Keratinocyte (primary cell): ENCODE data around the gene CASP8. TPM values are rescaled to one million over a fixed set of nuclear protein-coding genes. Genes with fewer than 3 reads are reported as not detected.

Experiments used
- DNase-seq: peaks from one replicate; pipeline ENCODE4 v3.0.0-alpha.2; 2011; ENCODE audit warnings: low read depth, missing footprints, low spot score
- FAIRE-seq: peaks from 2 replicates; lab custom pipeline; 2011; peaks lifted over from hg19 to GRCh38; lab: Jason Lieb, UNC
- H2AFZ ChIP-seq: 2 replicates; pipeline ENCODE4 v1.6.0; 2012; ENCODE audit warnings: low read length, control low read depth, inconsistent platforms; ENCODE audit not compliant: control insufficient read depth
- H3K27ac ChIP-seq: 2 replicates; pipeline ENCODE4 v1.5.1; 2011; ENCODE audit warnings: low read length; ENCODE audit not compliant: control insufficient read depth, insufficient read depth
- H3K27me3 ChIP-seq: 3 replicates; pipeline ENCODE4 v1.6.0; 2011; ENCODE audit warnings: low read length; ENCODE audit not compliant: control insufficient read depth, insufficient read depth; ENCODE audit errors: extremely low read depth
- H3K36me3 ChIP-seq, 2 experiments: 2 replicates in 1 of 2; 3 replicates in 1 of 2; pipeline ENCODE4 v1.5.1; 2011; ENCODE audit warnings: low read length in 2 of 2, mild to moderate bottlenecking in 1 of 2; ENCODE audit not compliant: control insufficient read depth in 2 of 2, insufficient read depth in 2 of 2; ENCODE audit errors: extremely low read depth in 1 of 2
- H3K4me1 ChIP-seq: 3 replicates; pipeline ENCODE4 v1.5.1; 2011; ENCODE audit warnings: low read length; ENCODE audit not compliant: control insufficient read depth, insufficient read depth; ENCODE audit errors: extremely low read depth
- H3K4me2 ChIP-seq: 3 replicates; pipeline ENCODE4 v1.6.0; 2011; ENCODE audit warnings: low read depth, low read length; ENCODE audit not compliant: control insufficient read depth, insufficient read depth; ENCODE audit errors: extremely low read depth
- H3K4me3 ChIP-seq, 3 experiments: fragments of 200-600 bp in 1 of 3; sonication (generic) in 1 of 3; 2 replicates in 2 of 3; 3 replicates in 1 of 3; pipeline ENCODE4 v1.5.1; 2011 to 2016; ENCODE audit warnings: low read length in 3 of 3, mild to moderate bottlenecking in 3 of 3, control low read depth in 2 of 3, inconsistent platforms in 1 of 3, low read depth in 1 of 3, mixed read lengths in 1 of 3, mixed run types in 1 of 3, moderate library complexity in 1 of 3; ENCODE audit not compliant: control insufficient read depth in 2 of 3, insufficient read depth in 2 of 3; ENCODE audit errors: extremely low read depth in 1 of 3
- H3K79me2 ChIP-seq: 2 replicates; pipeline ENCODE4 v1.6.0; 2012; ENCODE audit warnings: low read length; ENCODE audit not compliant: control insufficient read depth, insufficient read depth
- H3K9ac ChIP-seq: 3 replicates; pipeline ENCODE4 v1.6.0; 2011; ENCODE audit warnings: low read length; ENCODE audit not compliant: control insufficient read depth, insufficient read depth; ENCODE audit errors: extremely low read depth
- H3K9me1 ChIP-seq: 3 replicates; pipeline ENCODE4 v1.6.0; 2011; ENCODE audit warnings: low read length; ENCODE audit not compliant: control insufficient read depth, insufficient read depth; ENCODE audit errors: extremely low read depth
- H3K9me3 ChIP-seq: 2 replicates; pipeline ENCODE4 v1.5.1; 2012; ENCODE audit warnings: low read depth, low read length; ENCODE audit not compliant: control insufficient read depth
- H4K20me1 ChIP-seq: 3 replicates; pipeline ENCODE4 v1.6.0; 2011; ENCODE audit warnings: low read length; ENCODE audit not compliant: control insufficient read depth, insufficient read depth; ENCODE audit errors: extremely low read depth
- CTCF ChIP-seq, 3 experiments: IDR thresholded peaks in 1 of 3; conservative IDR thresholded peaks in 1 of 3; optimal IDR thresholded peaks in 1 of 3; 2 replicates in 2 of 3; 3 replicates in 1 of 3; pipeline versions ENCODE3 to v1.5.1; 2011; ENCODE audit warnings: low read length in 3 of 3, mild to moderate bottlenecking in 3 of 3, moderate library complexity in 2 of 3, control low read depth in 1 of 3, inconsistent platforms in 1 of 3; ENCODE audit not compliant: insufficient read depth in 2 of 3; ENCODE audit errors: extremely low read depth in 1 of 3
- EZH2 ChIP-seq: IDR thresholded peaks from one replicate; pipeline ENCODE4 v1.6.1; 2012; ENCODE audit warnings: inconsistent platforms, mild to moderate bottlenecking, low read length, moderate library complexity
- dilution Hi-C: fragments of 300-500 bp; cut with MboI; formaldehyde crosslinking; loops from one replicate; pipeline ENCODE4 v1.7.0; 2020; ENCODE audit warnings: low sequenced_read_pairs; ENCODE audit not compliant: extremely low pct_ligation_motif_present
- polyA plus RNA-seq, 5 experiments: library from polyadenylated mRNA; depleted of rRNA in 3 of 5; stranded (reverse) in 3 of 5; stranded (forward) in 1 of 5; unstranded in 1 of 5; fragments of >200 nt; gene quantifications; 1 replicate in 1 of 5; 2 replicates in 3 of 5; 3 replicates in 1 of 5; pipeline versions ENCODE4 v1.2.1 to v1.2.3, GENCODE V29; 2011 to 2012; ENCODE audit warnings: missing spikeins in 2 of 5, low read depth in 1 of 5, low replicate concordance in 1 of 5

The CASP8 gene
- polyA plus RNA-seq, 1 donor (not counting 4 experiments of a cell fraction or from before 2014, with no cell fraction given): 27.0 TPM

- Histone ChIP-seq H3K36me3 (no peaks in the 10 kb centered on the region), H3K9ac (no peak overlapping the region), H3K4me2 (no peak overlapping the region), H2AFZ (no peak overlapping the region), H3K4me1 (peaks cover 4% of the 10 kb centered on the region), H4K20me1 (no peaks in the 10 kb centered on the region), H3K9me3 (no peaks in the 10 kb centered on the region), H3K9me1 (no peaks in the 10 kb centered on the region), H3K4me3 (no peak overlapping the region), H3K79me2 (no peaks in the 10 kb centered on the region), H3K27ac (no peak overlapping the region), H3K27me3 (no peaks in the 10 kb centered on the region)
- FAIRE-seq (no peak), DNase-seq (no peak)
- TF ChIP-seq EZH2: no peak
- TF ChIP-seq CTCF (optimal IDR thresholded peaks at IDR 0.05 in 1 of 3, IDR thresholded peaks at IDR 0.05 in 1 of 3, conservative IDR thresholded peaks at IDR 0.05 in 1 of 3; ENCODE audit: extremely low read depth in 1 of 3, insufficient read depth in 2 of 3, low read length in 3 of 3): no peak
- dilution Hi-C loops: no loop called here
Measured at GRCh38 chr2:201219328-201220096, 40.8 kb upstream of the CASP8 start.

GRCh38 chr2:201220102-201220570 is 40.2 kb upstream of the CASP8 start:
- H3K79me2 ChIP-seq: no peaks in the 10 kb centered on the region
- DNase-seq: no peak
- no peaks in the 10 kb centered on the region for H3K36me3 ChIP-seq
- H3K27me3 ChIP-seq: no peaks in the 10 kb centered on the region
- no peak overlapping the region for H2AFZ ChIP-seq
- no peak overlapping the region for H3K4me2 ChIP-seq
- no peaks in the 10 kb centered on the region for H4K20me1 ChIP-seq
- no peak overlapping the region for H3K9ac ChIP-seq
- dilution Hi-C loops: no loop called here
- H3K4me1 ChIP-seq: peaks cover 4% of the 10 kb centered on the region
- H3K4me3 ChIP-seq: no peak overlapping the region
- H3K9me3 ChIP-seq: no peaks in the 10 kb centered on the region
- TF ChIP-seq EZH2 (no peak), CTCF (optimal IDR thresholded peaks at IDR 0.05 in 1 of 3, IDR thresholded peaks at IDR 0.05 in 1 of 3, conservative IDR thresholded peaks at IDR 0.05 in 1 of 3; ENCODE audit: extremely low read depth in 1 of 3, insufficient read depth in 2 of 3, low read length in 3 of 3) (no peak)
- H3K9me1 ChIP-seq: no peaks in the 10 kb centered on the region
- no peak overlapping the region for H3K27ac ChIP-seq
- no peak for FAIRE-seq
